HG03439 (cell line): ENCODE data around the gene DDX17.

Experiments used
- ATAC-seq: cut with Tn5 transposase; IDR thresholded peaks from one replicate; pipeline ENCODE4 v1.9.1; 2021; ENCODE audit warnings: mild to moderate bottlenecking, moderate library complexity; ENCODE audit not compliant: unreplicated experiment

The DDX17 gene

GRCh38 chr22:38506118-38506962 lies at the start of gene DDX17:
Gene DDX17 (minus strand): TSS chr22:38506311.
- peak; percentile 88 for ATAC-seq

GRCh38 chr22:38554281-38554680 lies 48.2 kb upstream of the DDX17 start:
- ATAC-seq = no peak

DNA sequence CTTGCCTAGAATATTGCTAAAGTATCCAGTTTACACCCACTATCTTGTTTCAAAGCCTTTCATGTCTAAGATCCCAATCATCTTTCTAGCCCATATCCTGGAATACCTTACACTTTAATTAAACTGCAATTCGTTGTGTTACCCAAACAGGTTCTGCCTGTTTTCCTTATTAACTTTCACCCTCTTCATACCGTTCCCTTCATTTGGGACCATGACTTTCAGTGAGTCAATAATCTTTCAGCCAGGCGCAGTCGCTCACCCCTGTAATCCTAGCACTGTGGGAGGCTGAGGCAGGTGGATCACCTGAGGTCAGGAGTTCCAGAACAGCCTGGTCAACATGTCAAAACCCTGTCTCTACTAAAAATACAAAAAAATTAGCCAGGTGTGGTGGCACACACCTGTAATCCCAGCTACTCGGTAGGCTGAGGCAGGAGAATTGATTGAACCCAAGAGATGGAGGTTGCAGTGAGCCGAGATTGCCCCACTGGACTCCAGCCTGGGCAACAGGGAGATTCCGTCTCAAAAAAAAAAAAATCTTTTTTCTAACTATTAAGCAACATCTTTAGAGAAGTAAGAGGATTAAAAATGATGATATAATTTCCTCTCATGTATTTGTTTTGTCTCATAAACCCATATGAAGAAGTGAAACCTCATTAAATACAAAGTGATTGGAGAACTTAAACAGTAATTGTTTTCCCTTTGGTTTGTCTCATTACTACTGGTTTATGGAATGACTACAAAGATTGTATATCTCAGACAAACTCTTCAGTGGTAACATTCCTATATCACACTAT lies 43.2 kb upstream of the DDX17 start:
- ATAC-seq = no peak

- ATAC-seq = no peak
Measured at GRCh38 chr22:38540701-38541100, 34.6 kb upstream of the DDX17 start.

GRCh38 chr22:38531251-38531938 lies 25.3 kb upstream of the DDX17 start:
- no peak for ATAC-seq

DNA sequence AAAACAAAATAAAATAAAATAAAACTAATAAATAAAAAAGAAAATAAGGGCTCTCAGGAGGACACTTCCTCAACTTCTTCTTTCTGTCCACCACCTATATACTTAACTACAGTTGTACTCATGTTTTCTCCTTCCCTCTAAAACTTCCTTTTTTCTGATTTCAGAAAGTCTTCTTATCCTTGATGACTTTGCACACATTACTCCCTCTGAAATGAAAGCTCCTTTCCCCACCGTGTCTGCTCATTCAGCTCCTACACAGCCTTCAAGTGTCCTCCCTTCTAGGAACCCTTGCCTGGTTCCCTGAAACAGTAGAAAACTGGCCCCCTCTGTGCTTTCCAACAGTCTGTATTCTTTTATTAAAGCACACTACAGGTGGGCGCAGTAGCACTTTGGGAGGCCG lies 18.3 kb upstream of the DDX17 start:
- ATAC-seq = no peak

- no peak for ATAC-seq
Measured at GRCh38 chr22:38523479-38523878, 17.4 kb upstream of the DDX17 start.

- no peak for ATAC-seq
Measured at GRCh38 chr22:38523029-38523428, 16.9 kb upstream of the DDX17 start.

GRCh38 chr22:38519453-38520250 lies 13.5 kb upstream of the DDX17 start:
- no peak for ATAC-seq

DNA sequence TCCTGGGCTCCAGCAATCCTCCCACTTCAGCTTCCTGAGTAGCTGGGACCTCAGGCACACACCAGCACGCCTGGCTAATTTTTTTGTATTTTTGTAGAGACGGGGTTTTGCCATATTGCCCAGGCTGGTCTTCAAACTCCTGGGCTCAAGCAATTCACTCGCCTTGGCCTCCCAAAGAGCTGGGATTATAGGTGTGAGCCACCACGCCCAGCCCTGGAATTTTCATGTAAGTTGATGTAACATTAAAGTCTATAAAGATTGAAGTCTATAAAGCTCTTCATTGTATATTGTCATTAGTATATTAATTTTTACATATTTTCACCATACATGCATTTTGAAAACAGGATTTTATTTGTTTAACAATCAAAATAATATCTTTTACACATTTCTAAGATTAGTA lies 12.5 kb upstream of the DDX17 start:
- no peak for ATAC-seq

- ATAC-seq = no peak
Measured at GRCh38 chr22:38513063-38513462, 7.0 kb upstream of the DDX17 start.

- no peak for ATAC-seq
Measured at GRCh38 chr22:38510416-38510970, 4.4 kb upstream of the DDX17 start.

- ATAC-seq = peak; percentile 22
Measured at GRCh38 chr22:38505541-38506117, 482 bp downstream of the DDX17 start.

DNA sequence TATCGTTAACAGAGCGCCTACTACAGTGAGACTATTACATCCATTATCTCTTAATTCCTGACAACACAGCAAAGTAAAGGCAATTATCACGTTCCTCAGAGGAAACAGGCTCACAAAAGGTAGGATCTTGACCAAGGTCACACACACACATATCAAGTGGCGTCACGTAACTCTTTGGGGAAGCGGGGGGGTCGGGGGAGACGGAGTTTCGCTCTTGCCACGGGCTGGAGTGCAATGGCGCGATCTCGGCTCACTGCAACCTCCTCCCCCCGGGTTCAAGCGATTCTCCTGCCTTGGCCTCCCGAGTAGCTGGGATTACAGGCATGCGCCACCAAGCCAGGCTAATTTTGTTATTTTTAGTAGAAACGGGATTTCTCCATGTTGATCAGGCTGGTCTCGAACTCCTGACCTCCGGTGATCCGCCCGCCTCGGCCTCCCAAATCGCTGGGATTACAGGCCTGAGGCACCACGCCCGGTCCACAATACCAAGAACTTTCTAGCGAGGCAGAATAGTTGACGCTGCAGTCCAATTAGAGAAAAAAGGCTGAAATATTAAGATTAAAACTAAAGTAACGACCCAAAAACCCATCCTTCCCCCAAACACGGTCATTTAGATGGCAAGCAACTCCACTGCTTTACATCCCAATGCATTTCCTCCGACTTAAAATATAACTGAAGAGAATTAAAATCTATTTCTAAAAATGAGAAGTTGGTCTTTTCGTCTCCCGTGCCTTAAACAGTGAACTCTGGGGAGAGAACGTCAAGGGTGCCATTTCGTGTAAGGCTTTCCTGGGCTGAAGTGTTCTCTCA lies 1.2 kb downstream of the DDX17 start:
- no peak for ATAC-seq

DNA sequence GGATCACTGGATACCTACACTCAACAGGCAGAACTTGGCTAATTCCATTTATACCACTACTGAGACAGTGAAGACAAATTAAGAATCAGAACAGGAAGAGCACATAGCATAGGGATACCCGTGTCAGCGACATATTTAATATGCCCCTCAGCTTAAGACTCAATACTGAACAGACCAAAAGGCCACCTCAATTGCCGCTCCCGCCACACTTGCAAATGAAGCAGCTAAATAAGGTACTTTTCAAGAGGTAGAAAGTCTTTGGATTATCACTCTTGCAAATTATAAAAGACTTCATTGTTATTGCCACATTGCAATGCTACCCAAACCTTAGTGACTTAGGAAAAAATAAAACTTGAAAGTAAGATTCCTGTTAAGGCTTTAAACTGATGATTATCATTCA lies 3.1 kb downstream of the DDX17 start:
- ATAC-seq = no peak

DNA sequence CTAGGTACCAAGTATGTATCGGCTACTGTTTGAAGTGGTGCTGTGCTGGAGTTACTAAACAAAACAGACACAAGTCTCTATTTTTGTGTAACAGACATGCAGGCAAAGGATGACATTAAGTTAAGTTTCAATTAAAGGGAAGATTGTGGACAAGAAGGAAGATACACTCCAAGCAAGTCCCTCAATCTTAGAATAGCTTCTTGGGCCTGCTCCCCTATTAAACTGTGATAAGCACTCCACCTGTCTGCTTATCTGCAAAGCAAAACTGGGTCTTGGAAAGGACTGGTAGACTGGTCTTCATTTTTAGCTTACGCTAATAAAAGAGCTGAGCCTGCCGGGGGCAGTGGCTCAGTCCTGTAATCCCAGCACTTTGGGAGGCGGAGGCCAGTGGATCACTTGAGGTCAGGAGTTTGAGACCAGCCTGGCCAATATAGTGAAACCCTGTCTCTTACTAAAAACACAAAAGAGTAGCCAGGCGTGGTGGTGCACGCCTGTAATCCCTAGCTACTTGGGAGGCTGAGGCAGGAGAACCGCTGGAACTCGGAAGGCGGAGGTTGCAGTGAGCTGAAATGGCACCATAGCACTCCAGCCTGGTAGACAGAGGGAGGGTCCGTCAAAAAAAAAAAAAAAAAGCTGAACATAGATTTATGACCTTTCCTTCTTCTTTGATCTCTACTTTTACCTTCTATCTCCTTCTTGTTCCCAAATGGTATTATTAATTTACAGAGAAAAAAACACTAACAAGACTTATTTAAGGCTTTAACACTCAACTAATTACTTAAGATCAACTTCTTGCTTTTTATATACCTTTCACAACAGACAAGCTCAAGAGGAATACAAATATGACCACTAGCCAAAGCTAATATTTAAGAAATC lies 4.1 kb downstream of the DDX17 start:
- ATAC-seq = no peak

GRCh38 chr22:38497869-38498268 lies 8.2 kb downstream of the DDX17 start:
- no peak for ATAC-seq

DNA sequence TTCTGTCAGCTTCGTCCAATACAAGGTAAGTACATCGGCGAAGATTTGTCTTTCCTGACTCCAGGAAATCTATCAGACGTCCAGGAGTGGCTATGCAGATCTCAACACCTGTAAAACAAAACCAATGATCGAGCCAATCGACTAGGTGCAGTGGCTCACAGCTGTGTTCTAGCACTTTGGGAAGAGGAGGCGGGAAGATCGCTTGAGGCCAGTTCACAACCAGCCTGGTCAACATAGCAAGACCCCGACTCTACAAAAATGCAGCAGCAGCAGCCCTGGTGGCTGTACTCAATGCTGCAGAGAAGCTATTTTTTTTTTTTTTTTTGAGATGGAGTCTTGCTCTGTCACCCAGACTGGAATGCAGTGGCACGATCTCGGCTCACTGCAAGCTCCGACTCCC lies 11.2 kb downstream of the DDX17 start:
- no peak for ATAC-seq
